GM23338 (cell line): ENCODE measurements around the gene ADGRB3. TPM values are rescaled to one million over a fixed set of nuclear protein-coding genes. Genes with fewer than 3 reads are reported as not detected.

Experiments
- ATAC-seq: fragments of 200-7000 bp; cut with Tn5 transposase; 3 replicates; pipeline ENCODE4 v1.9.1; 2020
- DNase-seq: peaks from one replicate; pipeline ENCODE4 v3.0.0-alpha.2; 2015; ENCODE audit warnings: low spot score
- H2AFZ ChIP-seq: fragments of 200-600 bp; sonication (generic); 2 replicates; pipeline ENCODE4 v1.8.0; 2016; ENCODE audit warnings: antibody characterized with exemption, mild to moderate bottlenecking, moderate library complexity
- H3F3A ChIP-seq: fragments of 200-600 bp; sonication (generic); replicated peaks from 2 replicates; pipeline ENCODE4 v1.8.0; 2017; ENCODE audit warnings: antibody characterized with exemption, mixed run types, low read depth
- H3K27ac ChIP-seq: fragments of 200-600 bp; sonication (generic); 2 replicates; pipeline ENCODE4 v1.6.1; 2016; ENCODE audit warnings: low read depth
- H3K27me3 ChIP-seq: fragments of 200-600 bp; sonication (generic); 2 replicates; pipeline ENCODE4 v1.8.0; 2016; ENCODE audit warnings: mild to moderate bottlenecking, mixed run types, moderate library complexity; ENCODE audit not compliant: insufficient read depth
- H3K36me3 ChIP-seq: fragments of 200-600 bp; sonication (generic); 2 replicates; pipeline ENCODE4 v1.8.0; 2016; ENCODE audit warnings: mild to moderate bottlenecking; ENCODE audit not compliant: insufficient read depth
- H3K4me1 ChIP-seq: fragments of 200-600 bp; sonication (generic); 2 replicates; pipeline ENCODE4 v1.8.0; 2016; ENCODE audit warnings: mild to moderate bottlenecking, moderate library complexity; ENCODE audit not compliant: insufficient read depth
- H3K4me2 ChIP-seq: fragments of 200-600 bp; sonication (generic); 2 replicates; pipeline ENCODE4 v1.7.1; 2017; ENCODE audit warnings: mixed run types
- H3K4me3 ChIP-seq: fragments of 200-600 bp; sonication (generic); 2 replicates; pipeline ENCODE4 v1.6.1; 2016; ENCODE audit warnings: mixed run types
- H3K79me2 ChIP-seq: fragments of 200-600 bp; sonication (generic); replicated peaks from 2 replicates; pipeline ENCODE4 v1.8.0; 2017; ENCODE audit warnings: mild to moderate bottlenecking; ENCODE audit not compliant: insufficient read depth
- H3K9me2 ChIP-seq: fragments of 200-600 bp; sonication (generic); 2 replicates; pipeline ENCODE4 v1.8.0; 2017; ENCODE audit not compliant: insufficient read depth
- H4K20me1 ChIP-seq: fragments of 200-600 bp; sonication (generic); replicated peaks from 2 replicates; pipeline ENCODE4 v1.8.0; 2017; ENCODE audit warnings: mild to moderate bottlenecking; ENCODE audit not compliant: insufficient read depth
- H3K27ac Mint-ChIP-seq: 2 replicates; pipeline ENCODE4 v1.8.0; 2020; ENCODE audit warnings: inconsistent platforms, mild to moderate bottlenecking, moderate library complexity, mixed read lengths
- H3K27me3 Mint-ChIP-seq: 3 replicates; pipeline ENCODE4 v1.8.0; 2022; ENCODE audit warnings: low read depth, mild to moderate bottlenecking, moderate library complexity, mixed read lengths, inconsistent platforms; ENCODE audit not compliant: insufficient read depth, poor library complexity
- H3K36me3 Mint-ChIP-seq: 3 replicates; pipeline ENCODE4 v1.8.0; 2021; ENCODE audit warnings: low read depth, mild to moderate bottlenecking, inconsistent platforms, moderate library complexity, mixed read lengths
- H3K4me1 Mint-ChIP-seq: 3 replicates; pipeline ENCODE4 v1.8.0; 2020; ENCODE audit warnings: mild to moderate bottlenecking, inconsistent platforms, mixed read lengths
- H3K4me3 Mint-ChIP-seq: 3 replicates; pipeline ENCODE4 v1.8.0; 2021; ENCODE audit warnings: moderate library complexity, mild to moderate bottlenecking, inconsistent platforms, mixed read lengths
- H3K9me3 Mint-ChIP-seq: 3 replicates; pipeline ENCODE4 v1.8.0; 2020; ENCODE audit warnings: moderate library complexity, mild to moderate bottlenecking, inconsistent platforms, mixed read lengths
- CREB1 ChIP-seq: fragments of 250-450 bp; sonication (Bioruptor Pico); IDR thresholded peaks from 2 replicates; pipeline ENCODE4 v1.5.0; 2020; ENCODE audit warnings: low read depth, mild to moderate bottlenecking, moderate library complexity
- EZH2 ChIP-seq: fragments of 200-600 bp; sonication (generic); IDR thresholded peaks from one replicate; pipeline ENCODE4 v1.8.0; 2017; ENCODE audit warnings: antibody characterized with exemption, mild to moderate bottlenecking, low read depth; ENCODE audit not compliant: unreplicated experiment
- EZH2phosphoT487 ChIP-seq: fragments of 200-600 bp; sonication (generic); IDR thresholded peaks from one replicate; pipeline ENCODE4 v1.8.1; 2018; ENCODE audit warnings: antibody characterized with exemption; ENCODE audit not compliant: unreplicated experiment
- JUNB ChIP-seq: IDR thresholded peaks from one replicate; pipeline ENCODE4 v1.6.1; 2016; ENCODE audit warnings: antibody characterized with exemption; ENCODE audit not compliant: unreplicated experiment
- NANOG ChIP-seq: IDR thresholded peaks from 2 replicates; pipeline ENCODE4 v1.6.1; 2016; ENCODE audit warnings: antibody characterized with exemption, borderline replicate concordance
- POLR2AphosphoS5 ChIP-seq: IDR thresholded peaks from 2 replicates; pipeline ENCODE4 v1.6.1; 2016; ENCODE audit warnings: antibody characterized with exemption, low read depth
- STAT1 ChIP-seq: IDR thresholded peaks from one replicate; pipeline ENCODE4 v1.6.1; 2016; ENCODE audit warnings: antibody characterized with exemption; ENCODE audit not compliant: unreplicated experiment
- ZNF114 ChIP-seq: fragments of 250-450 bp; sonication (Bioruptor Pico); IDR thresholded peaks from 2 replicates; pipeline ENCODE4 v1.5.0; 2020; ENCODE audit warnings: mild to moderate bottlenecking, moderate library complexity
- ZNF331 ChIP-seq: fragments of 250-450 bp; sonication (Bioruptor Pico); IDR thresholded peaks from 2 replicates; pipeline ENCODE4 v1.5.0; 2020; ENCODE audit warnings: low read depth, mild to moderate bottlenecking, moderate library complexity
- ZNF462 ChIP-seq: fragments of 250-450 bp; sonication (Bioruptor Pico); IDR thresholded peaks from 2 replicates; pipeline ENCODE4 v1.5.0; 2020; ENCODE audit warnings: mild to moderate bottlenecking, moderate library complexity
- polyA plus RNA-seq: library from polyadenylated mRNA; unstranded; fragments of >200 nt; fragmentation: Nextera tagmentation; extraction: Ambion mirVana; gene quantifications from 2 replicates; pipeline ENCODE4 v1.2.1, GENCODE V29; 2016
- total RNA-seq: library from RNA; depleted of rRNA; stranded (reverse); fragments of >200 nt; shearing (Covaris generic); gene quantifications from 2 replicates; pipeline ENCODE4 v1.2.3, GENCODE V29; 2014
- TF ChIP-seq, protein P1 (sequence below): IDR thresholded peaks from 2 replicates; pipeline ENCODE4 v1.6.1; 2016; ENCODE audit warnings: antibody characterized with exemption
- TF ChIP-seq, protein P2 (sequence below): IDR thresholded peaks from one replicate; pipeline ENCODE4 v1.6.1; 2018; ENCODE audit warnings: antibody characterized with exemption; ENCODE audit not compliant: unreplicated experiment
- TF ChIP-seq, protein P3 (sequence below), 2 experiments: fragments of 200-600 bp in 1 of 2; sonication (generic) in 1 of 2; conservative IDR thresholded peaks; 2 replicates each; pipeline versions ENCODE4 v1.5.1 to v1.6.1; 2016 to 2017; ENCODE audit warnings: antibody characterized with exemption in 2 of 2, low read depth in 2 of 2, mild to moderate bottlenecking in 2 of 2, moderate library complexity in 1 of 2

Gene ADGRB3
- total and polyA plus RNA-seq, 2 experiments from 2014 or later: 0.92 to 4.0 TPM

GRCh38 chr6:68747110-68747790, 112.2 kb downstream of the ADGRB3 start:
- no peak overlapping the region for H3K4me3 ChIP-seq
- no peaks in the 10 kb centered on the region; the same call in 1 of the 2 replicates for H3K4me1 ChIP-seq
- DNase-seq (no peak), ATAC-seq (no peak)
- TF ChIP-seq CREB1 (CRISPR knock-in tag): no peak
- no peak for TF ChIP-seq JUNB
- no peak for TF ChIP-seq EZH2
- TF ChIP-seq ZNF114 (CRISPR knock-in tag): no peak
- no peak for TF ChIP-seq EZH2phosphoT487
- TF ChIP-seq, protein P1, sequence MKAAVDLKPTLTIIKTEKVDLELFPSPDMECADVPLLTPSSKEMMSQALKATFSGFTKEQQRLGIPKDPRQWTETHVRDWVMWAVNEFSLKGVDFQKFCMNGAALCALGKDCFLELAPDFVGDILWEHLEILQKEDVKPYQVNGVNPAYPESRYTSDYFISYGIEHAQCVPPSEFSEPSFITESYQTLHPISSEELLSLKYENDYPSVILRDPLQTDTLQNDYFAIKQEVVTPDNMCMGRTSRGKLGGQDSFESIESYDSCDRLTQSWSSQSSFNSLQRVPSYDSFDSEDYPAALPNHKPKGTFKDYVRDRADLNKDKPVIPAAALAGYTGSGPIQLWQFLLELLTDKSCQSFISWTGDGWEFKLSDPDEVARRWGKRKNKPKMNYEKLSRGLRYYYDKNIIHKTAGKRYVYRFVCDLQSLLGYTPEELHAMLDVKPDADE: no peak
- no peak for TF ChIP-seq NANOG
- TF ChIP-seq, protein P2, sequence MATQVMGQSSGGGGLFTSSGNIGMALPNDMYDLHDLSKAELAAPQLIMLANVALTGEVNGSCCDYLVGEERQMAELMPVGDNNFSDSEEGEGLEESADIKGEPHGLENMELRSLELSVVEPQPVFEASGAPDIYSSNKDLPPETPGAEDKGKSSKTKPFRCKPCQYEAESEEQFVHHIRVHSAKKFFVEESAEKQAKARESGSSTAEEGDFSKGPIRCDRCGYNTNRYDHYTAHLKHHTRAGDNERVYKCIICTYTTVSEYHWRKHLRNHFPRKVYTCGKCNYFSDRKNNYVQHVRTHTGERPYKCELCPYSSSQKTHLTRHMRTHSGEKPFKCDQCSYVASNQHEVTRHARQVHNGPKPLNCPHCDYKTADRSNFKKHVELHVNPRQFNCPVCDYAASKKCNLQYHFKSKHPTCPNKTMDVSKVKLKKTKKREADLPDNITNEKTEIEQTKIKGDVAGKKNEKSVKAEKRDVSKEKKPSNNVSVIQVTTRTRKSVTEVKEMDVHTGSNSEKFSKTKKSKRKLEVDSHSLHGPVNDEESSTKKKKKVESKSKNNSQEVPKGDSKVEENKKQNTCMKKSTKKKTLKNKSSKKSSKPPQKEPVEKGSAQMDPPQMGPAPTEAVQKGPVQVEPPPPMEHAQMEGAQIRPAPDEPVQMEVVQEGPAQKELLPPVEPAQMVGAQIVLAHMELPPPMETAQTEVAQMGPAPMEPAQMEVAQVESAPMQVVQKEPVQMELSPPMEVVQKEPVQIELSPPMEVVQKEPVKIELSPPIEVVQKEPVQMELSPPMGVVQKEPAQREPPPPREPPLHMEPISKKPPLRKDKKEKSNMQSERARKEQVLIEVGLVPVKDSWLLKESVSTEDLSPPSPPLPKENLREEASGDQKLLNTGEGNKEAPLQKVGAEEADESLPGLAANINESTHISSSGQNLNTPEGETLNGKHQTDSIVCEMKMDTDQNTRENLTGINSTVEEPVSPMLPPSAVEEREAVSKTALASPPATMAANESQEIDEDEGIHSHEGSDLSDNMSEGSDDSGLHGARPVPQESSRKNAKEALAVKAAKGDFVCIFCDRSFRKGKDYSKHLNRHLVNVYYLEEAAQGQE: no peak
- TF ChIP-seq STAT1: no peak
- TF ChIP-seq ZNF462 (CRISPR knock-in tag): no peak
- no peak for TF ChIP-seq ZNF331 (CRISPR knock-in tag)
- TF ChIP-seq POLR2AphosphoS5: no peak
- TF ChIP-seq, protein P3, sequence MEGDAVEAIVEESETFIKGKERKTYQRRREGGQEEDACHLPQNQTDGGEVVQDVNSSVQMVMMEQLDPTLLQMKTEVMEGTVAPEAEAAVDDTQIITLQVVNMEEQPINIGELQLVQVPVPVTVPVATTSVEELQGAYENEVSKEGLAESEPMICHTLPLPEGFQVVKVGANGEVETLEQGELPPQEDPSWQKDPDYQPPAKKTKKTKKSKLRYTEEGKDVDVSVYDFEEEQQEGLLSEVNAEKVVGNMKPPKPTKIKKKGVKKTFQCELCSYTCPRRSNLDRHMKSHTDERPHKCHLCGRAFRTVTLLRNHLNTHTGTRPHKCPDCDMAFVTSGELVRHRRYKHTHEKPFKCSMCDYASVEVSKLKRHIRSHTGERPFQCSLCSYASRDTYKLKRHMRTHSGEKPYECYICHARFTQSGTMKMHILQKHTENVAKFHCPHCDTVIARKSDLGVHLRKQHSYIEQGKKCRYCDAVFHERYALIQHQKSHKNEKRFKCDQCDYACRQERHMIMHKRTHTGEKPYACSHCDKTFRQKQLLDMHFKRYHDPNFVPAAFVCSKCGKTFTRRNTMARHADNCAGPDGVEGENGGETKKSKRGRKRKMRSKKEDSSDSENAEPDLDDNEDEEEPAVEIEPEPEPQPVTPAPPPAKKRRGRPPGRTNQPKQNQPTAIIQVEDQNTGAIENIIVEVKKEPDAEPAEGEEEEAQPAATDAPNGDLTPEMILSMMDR (conservative IDR thresholded peaks at IDR 0.05; ENCODE audit: low read depth in 2 of 2): no peak
- H3K27me3 ChIP-seq: no peaks in the 10 kb centered on the region
- no peaks in the 10 kb centered on the region for H3F3A ChIP-seq
- H4K20me1 ChIP-seq: no peaks in the 10 kb centered on the region
- no peak overlapping the region for H3K4me3 Mint-ChIP-seq
- H3K4me2 ChIP-seq: no peak overlapping the region
- H3K79me2 ChIP-seq: no peaks in the 10 kb centered on the region
- peaks cover 2% of the 10 kb centered on the region; the same call in 1 of the 3 replicates for H3K4me1 Mint-ChIP-seq
- H3K36me3 Mint-ChIP-seq: no peaks in the 10 kb centered on the region
- H3K36me3 ChIP-seq: no peaks in the 10 kb centered on the region
- H3K27ac Mint-ChIP-seq: no peak overlapping the region
- H3K9me3 Mint-ChIP-seq: no peaks in the 10 kb centered on the region
- no peak overlapping the region for H3K27ac ChIP-seq
- no peaks in the 10 kb centered on the region for H3K9me2 ChIP-seq
- H3K27me3 Mint-ChIP-seq: no peaks in the 10 kb centered on the region
- no peak overlapping the region for H2AFZ ChIP-seq
